HG03097 (cell line): ENCODE results near the gene PLOD3.

ENCODE experiments used
- ATAC-seq: cut with Tn5 transposase; IDR thresholded peaks from one replicate; pipeline ENCODE4 v1.9.1; 2021; ENCODE audit not compliant: unreplicated experiment, low FRiP score

The PLOD3 gene

DNA sequence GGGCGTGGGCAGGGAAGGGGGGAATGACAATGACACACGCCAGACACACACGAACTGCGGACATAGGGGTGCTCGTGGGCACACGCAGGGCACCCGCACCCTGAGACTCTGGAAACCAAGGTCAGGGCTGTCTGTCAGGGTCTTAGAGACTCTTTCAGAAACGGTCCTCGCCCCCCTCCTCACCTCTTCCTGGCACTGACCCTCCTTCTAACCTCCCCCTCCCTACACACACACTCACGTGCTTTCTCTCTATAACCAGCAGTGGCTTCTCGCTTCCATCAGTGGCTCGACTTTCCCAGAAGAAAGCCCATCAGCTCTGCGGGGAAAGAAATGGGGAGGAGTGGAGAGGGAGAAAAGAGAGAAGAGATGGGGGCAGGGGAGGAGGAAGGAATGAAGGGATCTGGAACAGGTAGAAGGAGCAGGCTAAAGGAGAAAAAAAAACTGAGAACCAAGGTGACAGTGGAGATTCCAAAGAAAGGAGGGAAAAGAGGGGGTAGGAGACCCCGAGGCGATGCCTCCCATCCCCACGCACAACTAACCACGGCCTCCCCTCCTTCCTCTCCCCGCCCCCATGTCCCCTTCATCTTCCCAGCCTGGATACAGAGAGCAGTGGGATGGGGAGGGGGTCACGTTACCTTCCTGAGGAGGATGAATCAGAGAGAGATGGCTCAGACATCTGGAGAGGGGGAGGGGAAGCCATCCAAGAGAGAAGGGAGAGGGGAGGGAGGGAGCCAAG, 50.3 kb downstream of the PLOD3 start:
- no peak for ATAC-seq

DNA sequence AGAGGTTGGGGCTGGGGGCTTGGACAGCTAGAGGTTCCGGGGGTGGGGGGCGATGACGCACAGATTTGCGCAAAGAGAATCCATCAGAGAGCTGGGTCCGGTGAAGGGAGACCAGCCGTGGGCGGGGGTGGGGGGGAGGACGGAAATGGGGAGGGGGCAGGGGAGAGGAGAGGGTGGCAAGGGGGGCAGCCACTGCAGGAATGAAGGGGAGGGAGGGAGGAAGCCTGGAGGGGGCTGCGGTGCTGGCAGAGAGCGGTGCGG, 50.8 kb downstream of the PLOD3 start:
- no peak for ATAC-seq

- ATAC-seq = no peak
Measured at GRCh38 chr7:101165958-101166647, 51.3 kb downstream of the PLOD3 start.

DNA sequence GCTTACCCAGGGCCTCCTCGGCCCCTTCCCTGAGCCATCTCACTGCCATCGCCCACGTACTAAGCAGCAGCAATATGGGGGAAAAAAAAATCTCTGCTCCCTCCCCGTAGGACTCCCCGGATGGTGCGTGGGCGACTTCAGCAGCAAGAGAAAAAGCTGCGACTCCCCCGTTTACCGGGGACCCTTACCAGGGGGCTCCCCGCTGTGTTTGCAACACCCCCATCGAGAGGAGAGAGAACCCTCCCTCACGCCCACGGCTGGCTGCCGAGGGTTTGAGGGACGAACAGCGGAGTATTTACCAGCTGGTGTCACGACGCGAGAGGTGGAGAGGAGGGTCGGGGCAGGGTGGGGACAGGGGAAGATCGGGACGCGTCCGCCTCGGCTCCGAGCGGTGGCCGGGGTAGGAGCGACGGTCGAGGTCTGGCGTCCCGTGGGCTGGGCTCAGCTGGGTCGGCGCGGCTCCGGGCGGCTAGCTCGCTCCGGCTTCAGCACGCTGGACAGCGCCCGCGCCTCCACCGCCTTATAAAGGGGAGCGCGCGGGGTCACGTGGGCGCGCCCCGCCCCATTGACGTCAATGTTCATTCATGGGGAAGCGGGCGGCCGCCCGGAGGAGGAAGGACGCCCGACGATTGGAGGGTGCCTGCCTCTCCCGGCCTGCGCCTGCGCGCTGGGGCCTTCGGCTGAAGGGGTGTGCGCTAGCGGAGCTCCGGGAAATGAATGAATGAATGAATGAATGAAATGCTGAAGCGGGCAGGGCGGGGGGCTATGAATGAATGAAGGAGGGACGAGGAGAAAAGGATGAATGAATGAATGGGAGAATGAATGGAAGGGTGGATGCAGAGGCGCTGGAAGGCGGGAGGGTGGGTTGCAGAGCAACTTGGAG, 52.1 kb downstream of the PLOD3 start, which contains the start of gene VGF:
TSS of gene VGF (minus strand) at position 495 of the 883 bp plus-strand sequence. CDS start 726 bp downstream, outside the sequence.
- peak; percentile 57 for ATAC-seq

GRCh38 chr7:101164071-101164840, 53.1 kb downstream of the PLOD3 start:
- ATAC-seq = no peak

DNA sequence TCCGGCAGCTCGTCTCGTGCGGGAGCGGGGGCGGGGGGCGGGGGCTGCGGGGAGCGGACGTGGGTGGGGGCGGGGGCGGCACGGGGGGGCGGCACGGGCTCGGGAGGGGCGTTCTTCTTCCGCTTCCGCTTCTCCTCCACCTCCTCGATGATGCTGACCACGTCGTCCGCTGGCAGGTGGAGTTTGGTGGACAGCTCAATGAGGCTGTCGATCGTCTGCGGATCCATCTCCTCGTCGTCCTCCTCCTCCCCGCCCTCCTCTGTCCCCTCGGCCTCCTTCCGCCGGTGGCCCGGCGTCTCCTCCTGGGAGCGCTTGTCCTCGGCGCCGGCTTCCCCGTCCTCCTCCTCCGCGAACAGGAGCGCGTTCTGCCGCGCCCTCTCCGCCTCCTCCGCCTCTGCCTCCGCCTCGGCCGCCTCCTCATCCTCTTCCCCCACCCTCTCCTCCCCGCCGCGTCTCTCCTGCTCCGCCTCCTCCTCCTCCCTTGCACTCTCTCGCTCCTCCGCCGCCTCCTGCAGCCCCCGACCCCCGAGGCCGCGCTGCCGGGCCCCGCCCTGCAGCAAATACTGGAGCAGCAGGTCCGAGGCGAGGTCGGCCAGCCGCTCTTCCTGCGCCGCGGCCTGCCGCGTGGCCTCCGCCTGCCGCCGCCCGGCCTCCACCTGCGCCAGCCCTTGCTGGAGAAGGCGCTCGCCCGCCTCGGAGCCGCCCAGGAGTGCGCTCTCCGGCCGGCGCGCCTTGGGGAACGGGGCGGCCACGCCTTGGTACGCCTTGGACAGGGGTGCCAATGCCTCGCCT, 53.9 kb downstream of the PLOD3 start:
- no peak for ATAC-seq

DNA sequence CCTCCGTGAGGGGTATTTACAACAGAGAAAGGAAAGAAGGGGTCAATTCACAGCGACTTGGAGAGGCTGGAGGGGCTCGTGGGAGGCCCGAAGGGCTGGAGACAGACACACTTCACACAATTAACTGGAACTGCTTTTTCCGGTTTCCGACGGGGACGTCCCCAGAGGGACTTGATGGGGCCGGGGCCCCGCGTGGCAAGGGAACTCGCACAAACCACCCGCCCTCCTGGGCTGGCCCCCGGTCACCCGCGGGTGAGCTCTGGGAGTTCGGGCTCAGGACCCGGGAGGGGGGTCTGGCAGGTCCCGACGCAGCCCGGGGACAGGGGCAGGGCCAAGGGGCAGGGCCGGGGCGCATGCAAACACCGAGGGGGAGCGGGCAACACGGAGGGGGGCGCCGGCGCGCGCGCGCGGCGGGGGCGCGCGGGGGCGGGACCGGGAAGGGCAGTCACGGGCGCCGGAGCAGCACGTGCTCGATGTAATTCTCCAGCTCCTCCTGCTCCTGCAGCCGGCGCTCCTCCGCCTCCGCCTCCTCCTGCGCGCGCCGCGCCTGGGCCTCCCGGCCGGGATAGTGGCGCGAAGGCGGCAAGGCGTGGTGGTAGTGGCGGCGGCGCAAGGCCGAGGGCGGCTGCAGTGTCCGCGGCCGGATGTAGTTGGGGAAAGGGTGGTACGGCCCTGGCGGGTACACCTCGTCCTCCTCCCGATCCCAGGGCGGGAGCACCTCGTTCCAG, 54.7 kb downstream of the PLOD3 start:
- no peak for ATAC-seq

GRCh38 chr7:101161692-101162471, 55.5 kb downstream of the PLOD3 start:
- no peak for ATAC-seq

GRCh38 chr7:101160910-101161309, 56.5 kb downstream of the PLOD3 start:
- ATAC-seq = no peak

GRCh38 chr7:101159696-101160674, 57.4 kb downstream of the PLOD3 start:
- ATAC-seq = no peak

GRCh38 chr7:101156866-101157589, 60.4 kb downstream of the PLOD3 start:
- ATAC-seq = no peak

DNA sequence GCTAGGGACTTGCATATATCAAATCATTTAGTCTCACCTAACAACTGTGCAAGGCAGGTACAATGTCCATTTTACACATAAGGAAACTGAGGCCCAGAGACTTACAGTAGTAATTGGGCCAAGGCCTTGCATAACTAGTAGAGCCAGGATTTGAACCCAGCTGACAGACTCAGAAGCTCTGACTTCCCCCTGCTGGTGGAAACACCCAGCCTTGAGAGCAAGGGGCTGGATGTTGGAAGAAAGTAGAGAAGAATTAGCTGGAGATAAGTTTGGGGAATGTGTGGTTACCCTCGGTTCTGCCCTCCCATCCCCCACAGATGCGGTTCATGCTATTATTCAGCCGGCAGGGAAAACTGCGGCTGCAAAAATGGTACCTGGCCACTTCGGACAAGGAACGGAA, 61.1 kb downstream of the PLOD3 start:
- ATAC-seq = no peak
